Stimulated activated CD8-positive, alpha-beta memory T cell treated with anti-CD3 and anti-CD28 coated beads, Interleukin-4, amount 100 ng/mL, for 4 hours (primary cell): Measurements from ENCODE around the gene P2RX1.

Experiments
- DNase-seq, 2 donors: peaks; one replicate each; pipeline ENCODE4 v3.0.0-alpha.2; 2020; ENCODE audit warnings: low read depth in 2 of 2, low spot score in 1 of 2

Gene P2RX1

GRCh38 chr17:3889325-3890012, 26.8 kb downstream of the P2RX1 start:
- DNase-seq = no peak

DNA sequence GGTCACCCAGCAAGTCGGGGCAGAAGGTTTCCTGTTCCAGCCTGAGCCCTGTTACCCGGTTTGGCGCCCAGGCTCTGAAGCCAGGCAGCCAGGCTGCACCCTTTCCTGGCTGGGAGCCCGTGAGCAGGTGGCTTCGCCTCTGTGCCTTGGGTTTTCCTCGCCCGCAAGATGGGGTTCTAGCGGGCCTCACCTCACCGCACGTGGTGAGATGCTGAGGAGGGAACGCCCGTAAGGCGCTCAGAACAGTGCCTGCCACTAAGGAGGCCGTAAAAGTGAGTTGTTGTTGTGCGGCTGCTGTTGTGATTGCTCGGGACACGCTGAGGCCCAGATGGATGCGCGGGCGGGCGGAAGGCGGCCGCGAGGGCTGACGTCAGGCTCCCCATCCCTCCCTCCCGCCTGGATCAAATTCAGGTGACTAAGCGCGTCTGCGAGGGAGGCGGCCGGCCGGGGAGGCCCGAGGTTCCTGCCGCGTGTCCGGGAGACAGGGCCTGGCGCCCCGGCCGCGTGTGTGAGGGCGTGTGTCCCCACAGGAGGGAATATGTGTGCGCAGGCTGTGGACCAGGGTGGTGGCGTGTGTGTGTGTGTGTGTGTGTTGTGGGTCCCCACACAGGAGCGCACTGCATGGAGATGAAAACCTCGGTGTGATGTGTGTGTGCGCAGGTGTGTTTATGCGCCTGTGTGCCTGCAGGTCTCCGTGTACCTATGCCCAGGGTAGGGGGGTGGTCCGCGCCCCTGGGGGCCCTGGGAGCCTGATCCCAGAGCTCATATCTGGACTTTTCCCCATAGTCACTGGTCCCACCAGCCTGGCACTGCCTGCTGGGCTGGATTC, 27.7 kb downstream of the P2RX1 start:
- DNase-seq = no peak

- no peak for DNase-seq
These were observed 28.5 kb downstream of the P2RX1 start for GRCh38 chr17:3887804-3888203.

DNA sequence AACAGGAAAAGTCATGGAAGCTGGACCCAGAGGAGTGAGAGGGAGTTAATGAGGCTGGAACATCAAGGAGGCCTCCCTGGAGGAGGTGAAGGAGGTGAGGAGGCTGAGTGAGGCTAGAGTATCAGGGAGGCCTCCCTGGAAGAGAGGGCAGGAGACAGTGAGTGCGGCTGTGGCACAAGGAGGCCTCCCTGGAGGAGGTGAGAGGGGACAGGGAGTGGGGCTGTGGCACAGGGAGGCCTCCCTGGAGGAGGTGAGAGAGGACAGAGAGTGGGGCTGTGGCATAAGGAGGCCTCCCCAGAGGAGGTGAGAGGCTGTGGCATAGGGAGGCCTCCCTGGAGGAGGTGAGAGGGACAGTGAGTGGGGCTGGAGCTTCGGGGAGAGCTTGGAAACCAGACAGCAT, 28.9 kb downstream of the P2RX1 start:
- DNase-seq = no peak

DNA sequence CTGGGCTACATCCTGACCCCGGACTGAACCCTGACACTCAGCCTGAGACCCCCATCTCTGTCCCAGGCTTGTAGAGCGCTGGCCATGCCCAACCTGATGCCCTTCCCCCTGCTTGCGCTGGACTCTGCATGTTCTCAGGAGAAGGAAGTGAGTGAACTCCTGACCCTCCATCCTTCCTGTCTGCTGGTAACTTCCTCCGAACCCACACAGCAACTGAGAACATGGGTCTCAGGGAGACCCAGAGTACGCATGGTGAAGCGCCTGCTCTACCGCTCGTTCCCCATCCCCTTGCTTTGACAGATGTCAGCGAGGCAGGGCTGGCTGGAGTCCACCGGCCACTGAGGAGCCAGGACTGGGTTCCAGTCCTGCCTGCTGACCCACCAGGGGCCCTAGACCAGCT, 29.5 kb downstream of the P2RX1 start:
- DNase-seq = no peak

- no peak for DNase-seq
These were observed 30.3 kb downstream of the P2RX1 start for GRCh38 chr17:3885970-3886369.

GRCh38 chr17:3885271-3885670, 31.0 kb downstream of the P2RX1 start:
- DNase-seq = no peak

DNA sequence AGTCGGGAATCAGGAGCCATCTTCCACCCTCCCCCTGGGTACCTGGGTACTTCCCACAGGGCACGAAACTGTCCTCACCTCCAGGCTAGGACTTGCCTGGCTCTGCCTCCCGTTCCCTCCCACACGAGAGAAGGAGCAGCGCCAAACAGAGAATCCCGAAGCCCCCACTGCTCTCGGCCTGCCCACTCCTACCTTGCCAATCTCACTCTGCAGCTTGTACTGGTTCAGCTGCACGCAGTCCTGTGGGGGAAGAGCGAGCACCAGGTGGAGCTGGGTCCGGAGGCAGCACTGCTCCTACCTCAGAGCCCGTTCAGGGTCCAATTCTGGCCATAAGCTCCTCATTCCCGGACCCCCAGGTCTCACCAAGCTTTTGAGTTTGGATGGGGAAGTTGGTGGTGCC, 32.1 kb downstream of the P2RX1 start:
- no peak for DNase-seq

DNA sequence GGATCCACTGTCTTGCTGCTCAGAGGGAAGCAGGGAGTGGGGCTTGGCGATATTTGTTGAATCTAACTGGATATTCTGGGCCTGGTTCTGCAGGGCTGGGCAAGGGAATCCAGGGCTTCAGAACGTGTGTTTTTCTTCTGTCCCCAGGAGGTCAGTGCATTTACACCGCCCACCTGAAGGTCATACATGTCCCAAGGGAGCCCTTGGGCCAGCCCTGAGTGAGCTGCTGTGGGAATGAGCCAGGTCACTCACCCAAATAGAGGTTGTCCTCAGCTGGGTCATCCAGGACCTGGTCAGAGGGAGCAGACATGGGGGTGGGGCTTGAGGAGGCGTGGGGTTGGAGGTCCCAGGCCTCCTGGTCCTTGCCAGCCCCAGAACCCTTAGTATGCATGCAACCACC, 34.0 kb downstream of the P2RX1 start:
- DNase-seq = no peak

DNA sequence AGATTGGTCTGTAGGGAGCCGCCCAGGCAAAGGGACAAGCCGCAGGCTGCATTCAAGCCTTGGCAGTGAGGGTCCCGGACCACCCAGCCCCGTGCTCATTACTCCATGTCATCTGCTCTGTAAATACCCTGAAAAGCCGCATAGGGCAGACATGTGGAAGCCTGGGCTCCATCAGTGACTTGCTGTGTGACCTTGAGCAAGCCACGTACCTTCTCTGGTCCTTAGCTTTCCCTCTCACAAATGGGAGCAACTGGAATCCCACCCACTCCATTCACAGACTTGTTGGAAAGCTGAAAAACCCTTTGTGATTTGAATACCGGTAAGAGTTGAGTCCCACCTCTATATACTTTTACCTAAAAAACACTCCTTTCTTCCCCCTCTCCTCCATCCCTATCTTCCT, 35.3 kb downstream of the P2RX1 start:
- no peak for DNase-seq

- DNase-seq = no peak
These were observed 36.5 kb downstream of the P2RX1 start for GRCh38 chr17:3879591-3880417.

DNA sequence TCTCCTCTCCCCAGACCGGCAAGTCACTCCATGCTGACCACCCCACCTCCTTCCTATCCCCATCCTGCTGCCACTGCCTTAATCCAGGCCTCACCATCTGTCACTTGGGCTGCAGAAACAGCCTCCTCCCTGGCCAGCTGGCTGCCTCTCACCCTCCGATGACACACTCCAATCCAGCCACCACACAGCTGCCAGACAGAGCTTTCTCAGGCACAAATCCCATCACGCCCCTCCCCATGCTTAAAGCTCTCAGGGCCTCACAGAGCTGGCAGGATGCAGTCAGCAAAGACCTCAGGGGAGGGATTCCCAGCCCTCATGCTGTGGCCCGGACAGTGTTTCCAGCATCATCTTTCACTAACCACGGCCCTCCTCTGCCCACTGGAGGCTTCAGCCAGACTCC, 37.1 kb downstream of the P2RX1 start:
- no peak for DNase-seq

DNA sequence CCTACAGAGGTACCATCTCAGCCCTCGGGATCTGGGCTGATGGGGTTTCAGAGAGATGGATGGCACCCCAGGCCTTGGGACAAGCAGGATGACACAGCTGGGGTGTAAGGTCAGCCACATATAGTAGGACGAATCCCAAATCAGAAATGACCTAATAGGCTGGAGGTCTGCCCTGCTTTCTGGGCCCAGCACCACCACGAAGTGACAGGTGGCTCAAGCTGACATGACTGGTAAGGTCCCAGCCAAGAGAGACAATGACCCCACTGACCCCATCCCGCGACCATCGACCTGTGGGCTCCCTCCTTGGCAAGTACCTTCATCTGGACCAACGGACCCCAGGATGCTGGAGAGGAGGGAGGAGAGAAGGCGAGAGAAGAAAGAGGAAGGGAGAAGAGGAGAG, 39.0 kb downstream of the P2RX1 start:
- DNase-seq = no peak

GRCh38 chr17:3875317-3875716, 40.9 kb downstream of the P2RX1 start:
- DNase-seq = no peak

GRCh38 chr17:3873862-3874261, 42.4 kb downstream of the P2RX1 start:
- DNase-seq = no peak

DNA sequence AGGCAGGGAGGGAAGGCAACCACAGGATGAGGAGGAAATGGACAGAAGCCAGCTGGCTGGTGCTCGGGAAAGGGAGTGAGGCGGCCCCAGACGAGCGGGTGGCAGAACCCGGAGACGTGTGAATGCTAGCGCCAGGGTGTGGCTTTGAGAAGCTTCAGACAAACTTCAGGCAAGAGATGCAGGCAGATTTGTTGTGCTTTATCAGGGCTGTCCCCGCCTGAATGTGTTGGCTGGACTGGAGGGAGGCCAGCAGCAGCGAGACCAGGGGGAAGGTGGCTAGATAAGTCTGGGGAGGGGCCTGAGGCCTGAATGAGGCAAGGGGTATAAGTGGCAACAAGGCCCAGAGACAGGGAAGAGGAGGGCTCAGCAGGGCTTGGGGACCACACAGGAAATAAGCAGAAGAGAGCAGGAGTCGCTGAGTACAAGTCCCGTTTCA, 45.4 kb downstream of the P2RX1 start:
- DNase-seq = no peak

DNA sequence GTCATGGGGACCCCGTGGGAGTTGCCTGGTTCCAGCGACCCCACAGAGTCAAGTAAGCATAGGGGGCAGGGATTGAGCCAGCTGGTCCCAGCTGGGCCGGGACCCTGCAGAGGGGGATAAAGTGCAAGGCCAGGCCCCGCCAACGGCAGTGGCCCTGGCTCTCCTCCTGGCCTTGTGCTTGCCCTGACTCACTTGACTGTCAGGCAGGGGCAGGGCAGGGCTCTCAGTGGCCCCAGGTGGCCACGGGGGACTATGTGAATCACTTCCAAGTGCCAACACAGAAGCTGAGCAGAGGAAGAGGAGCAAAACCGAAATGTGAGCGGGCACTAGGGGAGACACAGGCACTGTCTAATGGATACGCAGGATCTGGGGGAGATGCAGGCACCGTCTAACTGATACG, 48.7 kb downstream of the P2RX1 start:
- DNase-seq = no peak

- DNase-seq = no peak
These were observed 49.2 kb downstream of the P2RX1 start for GRCh38 chr17:3867106-3867505.

GRCh38 chr17:3866276-3866675, 50.0 kb downstream of the P2RX1 start:
- no peak for DNase-seq

DNA sequence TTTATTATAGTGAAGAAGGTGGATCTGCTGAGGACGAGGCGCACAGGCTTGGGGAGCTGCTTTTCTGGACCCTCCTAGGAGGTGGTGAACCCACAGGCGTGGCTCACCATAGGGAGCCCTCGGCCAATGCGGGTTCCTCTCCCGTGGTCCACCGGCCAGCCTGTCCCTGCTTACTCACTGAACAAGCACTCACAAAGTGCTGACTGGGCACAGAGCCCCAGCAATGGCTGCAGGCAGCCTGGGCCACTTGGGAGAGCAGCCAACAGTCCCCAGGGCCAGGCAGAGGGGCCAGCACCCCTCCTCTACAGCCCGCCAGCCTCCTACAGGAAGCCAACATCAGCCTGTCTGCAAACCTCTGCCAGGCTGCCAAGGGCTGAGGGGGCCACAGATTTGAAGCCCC, 51.1 kb downstream of the P2RX1 start:
- no peak for DNase-seq

DNA sequence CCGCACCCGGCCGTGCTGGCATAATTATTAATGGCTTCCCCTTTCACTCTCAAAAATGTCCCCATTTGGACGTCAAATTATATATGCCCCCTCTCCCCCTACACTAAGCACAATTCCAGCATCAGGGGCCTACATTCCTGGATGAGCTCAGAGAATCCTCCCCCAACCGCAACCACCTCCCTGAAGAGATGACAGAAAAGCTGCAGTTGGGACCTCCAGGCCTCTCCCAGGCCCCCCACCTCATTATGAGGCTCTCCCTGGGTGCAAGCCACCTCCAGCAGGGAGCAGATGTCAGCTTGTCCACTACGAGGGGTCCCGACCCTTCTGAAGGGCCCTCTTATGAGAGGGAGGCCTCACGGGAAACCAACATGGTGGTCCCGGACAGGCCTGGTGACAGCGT, 51.7 kb downstream of the P2RX1 start:
- no peak for DNase-seq
